ENCODE results near the gene C1QL1.

DNA sequence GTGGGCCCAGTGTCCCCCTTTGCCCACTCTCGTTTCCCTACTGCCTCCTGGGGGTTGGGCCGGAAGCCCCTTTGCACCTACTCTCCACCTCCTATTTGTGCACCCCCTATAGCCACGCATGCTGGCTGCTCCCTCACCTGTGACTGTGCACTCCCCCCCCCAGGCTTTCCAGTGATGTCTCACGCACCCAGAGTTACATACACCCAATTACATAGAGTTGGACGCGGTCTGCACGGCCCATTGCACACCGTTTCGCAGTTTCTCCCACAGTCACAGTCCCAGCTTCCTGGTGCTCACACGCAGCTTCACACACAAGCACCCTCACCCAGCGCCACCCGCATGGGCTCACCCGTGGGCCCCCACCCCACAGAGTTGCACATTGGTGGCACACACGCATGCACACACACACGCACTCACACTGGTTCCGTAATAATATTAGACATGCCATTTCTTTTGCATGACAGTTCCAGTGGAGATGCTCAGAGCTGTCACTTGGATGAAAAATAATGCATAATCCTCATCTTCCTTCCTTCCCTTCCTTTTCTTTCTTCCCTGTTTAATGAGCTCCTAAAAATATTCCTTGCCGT, 21.5 kb upstream of the C1QL1 start:
- no peak for TF ChIP-seq SUZ12 (IDR thresholded peaks at IDR 0.05; ENCODE audit: extremely low read depth, insufficient read depth, insufficient read length)
- TF ChIP-seq YY1 (IDR thresholded peaks at IDR 0.05; ENCODE audit: insufficient read depth, insufficient read length) = no peak
